Epithelial cell of proximal tubule (primary cell): ENCODE results near the gene SMAD4. TPM values are rescaled to one million over a fixed set of nuclear protein-coding genes. Genes with fewer than 3 reads are reported as not detected.

Experiments
- DNase-seq: peaks from one replicate; pipeline ENCODE4 v3.0.0-alpha.2; 2011; ENCODE audit warnings: low read depth
- H3K4me3 ChIP-seq: 2 replicates; pipeline ENCODE4 v1.5.1; 2011; ENCODE audit warnings: low read depth, mild to moderate bottlenecking, low read length
- CTCF ChIP-seq: conservative IDR thresholded peaks from 2 replicates; pipeline ENCODE4 v1.5.1; 2012; ENCODE audit warnings: low read depth, mild to moderate bottlenecking, low read length
- total RNA-seq: library from RNA; depleted of rRNA; stranded (reverse); fragments of >200 nt; gene quantifications from 2 replicates; pipeline ENCODE4 v1.2.3, GENCODE V29; 2015

The SMAD4 gene
- total RNA-seq: 72.3 and 82.6 TPM in 2 replicates

GRCh38 chr18:51029694-51030536 is at the start of gene SMAD4:
Gene SMAD4, plus strand, starts transcription at chr18:51030213. Its CDS starts 16,834 bp downstream, at chr18:51047047.
- no peak for TF ChIP-seq CTCF
- no peak for DNase-seq

GRCh38 chr18:50981381-50981780 is 48.6 kb upstream of the SMAD4 start:
- TF ChIP-seq CTCF: no peak
- no peak for DNase-seq

More at GRCh38 chr18:51029694-51030536, at the start of gene SMAD4:
- peak within 1 kb of the TSS; percentile 69 for H3K4me3 ChIP-seq

GRCh38 chr18:50982086-50982801 is 47.8 kb upstream of the SMAD4 start:
- no peak for DNase-seq
- TF ChIP-seq CTCF: no peak
- no peak overlapping the region for H3K4me3 ChIP-seq

More at GRCh38 chr18:50981381-50981780, 48.6 kb upstream of the SMAD4 start:
- no peak overlapping the region for H3K4me3 ChIP-seq

- no peak for DNase-seq
- TF ChIP-seq CTCF: peak; percentile 37
- H3K4me3 ChIP-seq: no peak overlapping the region
Measured at GRCh38 chr18:50982802-50983179, 47.2 kb upstream of the SMAD4 start.

GRCh38 chr18:50986360-50987087 is 43.5 kb upstream of the SMAD4 start:
- no peak for TF ChIP-seq CTCF
- no peak for DNase-seq
- no peak overlapping the region for H3K4me3 ChIP-seq

GRCh38 chr18:50987261-50987660 is 42.8 kb upstream of the SMAD4 start:
- H3K4me3 ChIP-seq: no peak overlapping the region
- DNase-seq: no peak
- TF ChIP-seq CTCF: no peak
